Adrenal gland (tissue), 12 donors: ENCODE measurements around the gene TEX11. TPM values are rescaled to one million over a fixed set of nuclear protein-coding genes. Genes with fewer than 3 reads are reported as not detected.
"Not testable (repeated sequence)": the region's sequence is repeated elsewhere in the genome, so short reads cannot be mapped to it uniquely, and the experiment has no call there.

Experiments
- DNase-seq, 7 donors: peaks; one replicate each; pipeline ENCODE4 v3.0.0-alpha.2; 2019 to 2020
- H3K27ac ChIP-seq, 5 donors: fragments of 200-600 bp; sonication (generic) in 4 of 5; 1 replicate in 3 of 5; 2 replicates in 2 of 5; pipeline versions ENCODE4 v1.5.1 to v1.8.0; 2016 to 2020; ENCODE audit warnings: mild to moderate bottlenecking in 1 of 5
- H3K27me3 ChIP-seq: fragments of 200-600 bp; 2 replicates; pipeline ENCODE4 v1.8.0; 2021
- H3K36me3 ChIP-seq, 2 donors: fragments of 200-600 bp; replicated peaks in 1 of 2; 1 replicate in 1 of 2; 2 replicates in 1 of 2; pipeline versions ENCODE4 v1.5.1 to v1.8.0; 2018 to 2022
- H3K4me1 ChIP-seq, 2 donors: fragments of 200-600 bp; replicated peaks in 1 of 2; 1 replicate in 1 of 2; 2 replicates in 1 of 2; pipeline versions ENCODE4 v1.5.1 to v1.8.0; 2018 to 2021
- H3K4me3 ChIP-seq, 4 donors: fragments of 200-600 bp; sonication (generic) in 3 of 4; one replicate each; pipeline ENCODE4 v1.5.1; 2016 to 2018
- H3K9me3 ChIP-seq, 3 donors: fragments of 200-600 bp; sonication (generic) in 1 of 3; replicated peaks in 1 of 3; 1 replicate in 2 of 3; 2 replicates in 1 of 3; pipeline versions ENCODE4 v1.5.1 to v1.8.0; 2016 to 2021
- CTCF ChIP-seq, 6 experiments: fragments of 450-650 bp in 4 of 6; fragments of 200-600 bp in 2 of 6; sonication (generic) in 1 of 6; IDR thresholded peaks; 1 replicate in 5 of 6; 2 replicates in 1 of 6; pipeline versions ENCODE4 v1.5.1 to v1.8.0; 2016 to 2021; ENCODE audit warnings: antibody characterized with exemption in 6 of 6, mild to moderate bottlenecking in 2 of 6, moderate library complexity in 1 of 6
- POLR2A ChIP-seq, 2 donors: fragments of 450-650 bp; IDR thresholded peaks; one replicate each; pipeline ENCODE4 v1.6.1; 2017; ENCODE audit warnings: antibody characterized with exemption in 2 of 2, mild to moderate bottlenecking in 2 of 2, moderate library complexity in 1 of 2
- WGBS, 4 donors: extraction: QIAGEN DNeasy Blood & Tissue Kit in 2 of 4; methylation state at CpG; one replicate each; pipeline versions ENCODE4 v1.1.5 to v1.1.7; 2013 to 2017; 5-methylcytosine and 5-hydroxymethylcytosine counted together
- intact Hi-C, 2 donors: fragments of 100-400 bp; cut with DNase I; formaldehyde crosslinking; loops; one replicate each; pipeline versions ENCODE4 v1.14.1 to v1.15.0; 2022 to 2023
- polyA plus RNA-seq, 3 donors: library from polyadenylated mRNA; stranded (reverse); fragments of 200-250 nt in 2 of 3; fragments of 350-450 nt in 1 of 3; fragmentation: Illumina TruSeq in 1 of 3; extraction: RNeasy Lipid Tissue Mini Kit (QIAGEN cat#74804) in 1 of 3; gene quantifications; one replicate each; pipeline ENCODE4 v1.2.3, GENCODE V29; 2013 to 2014
- total RNA-seq, 9 donors: library from RNA; depleted of rRNA in 4 of 9; stranded (reverse); fragments of >200 nt in 4 of 9; fragments of 120-200 nt in 1 of 9; fragmentation: NEBNext Ultra II Directional in 1 of 9; extraction: Animal tissue kit (Norgen Biotek cat#: 25700) in 1 of 9; gene quantifications; one replicate each; pipeline versions ENCODE4 v1.1.0 to v1.2.4, GENCODE V29; 2013 to 2023
- donor health status: healthy with polysubstance abuse.
- donor health status: Bipolar disorder and iron deficiency.
- donor health status: DM: yes; HTN: yes; CAD: no.
- donor health status: DM: no; HTN: no; CAD: no.
- donor health status: DM: no; HTN: no; CAD: no.
- donor health status: DM: yes; HTN: yes; CAD: no.

The TEX11 gene
- total and polyA plus RNA-seq, 12 donors: 0.13 TPM; not detected in 11

GRCh38 chrX:70754169-70754848, 154.2 kb downstream of the TEX11 start:
- no peak for DNase-seq
- 39 to 82% (median 79%) methylated on average over 2 of the region's 2 CpGs for WGBS, 4 donors
- no peaks in the 10 kb centered on the region for H3K4me1 ChIP-seq
- TF ChIP-seq POLR2A (IDR thresholded peaks at IDR 0.05) (no peak), CTCF (IDR thresholded peaks at IDR 0.05) (no peak)
- no peaks in the 10 kb centered on the region for H3K9me3 ChIP-seq
- peaks cover 22% of the 10 kb centered on the region for H3K27me3 ChIP-seq
- H3K27ac ChIP-seq: no peak overlapping the region
- H3K4me3 ChIP-seq: no peak overlapping the region
- no peaks in the 10 kb centered on the region for H3K36me3 ChIP-seq
- intact Hi-C loops: no loop called here

GRCh38 chrX:70733774-70734173, 174.7 kb downstream of the TEX11 start:
- H3K27ac ChIP-seq, H3K4me3 ChIP-seq, H3K27me3 ChIP-seq, intact Hi-C loops, H3K36me3 ChIP-seq, H3K9me3 ChIP-seq, H3K4me1 ChIP-seq, DNase-seq: not testable (repeated sequence)
- 83 to 94% (median 91%) methylated on average over 1 to 5 of the region's 5 CpGs for WGBS, 4 donors

- H3K27ac ChIP-seq, H3K9me3 ChIP-seq, H3K4me3 ChIP-seq, intact Hi-C loops, H3K36me3 ChIP-seq, H3K4me1 ChIP-seq, DNase-seq: not testable (repeated sequence)
- peaks cover 13% of the 10 kb centered on the region for H3K27me3 ChIP-seq
- WGBS, 4 donors: 85 to 100% (median 93%) methylated on average over 1 of the region's 1 CpG; no CpG with 5 or more reads in 1 of the 4 donors
These were observed 180.6 kb downstream of the TEX11 start for GRCh38 chrX:70727961-70728360.

GRCh38 chrX:70720721-70721120, 187.8 kb downstream of the TEX11 start:
- Histone ChIP-seq H3K4me1 (no peaks in the 10 kb centered on the region), H3K36me3 (no peaks in the 10 kb centered on the region), H3K27ac (no peak overlapping the region), H3K27me3 (peaks cover 12% of the 10 kb centered on the region), H3K9me3 (no peaks in the 10 kb centered on the region), H3K4me3 (no peak overlapping the region)
- intact Hi-C loops: no loop called here
- 68 to 83% (median 72%) methylated on average over 2 of the region's 2 CpGs for WGBS, 4 donors
- TF ChIP-seq CTCF (IDR thresholded peaks at IDR 0.05) (no peak), POLR2A (IDR thresholded peaks at IDR 0.05) (no peak)
- DNase-seq: no peak

GRCh38 chrX:70711336-70711735, 197.2 kb downstream of the TEX11 start:
- intact Hi-C loops, DNase-seq, H3K36me3 ChIP-seq, H3K4me1 ChIP-seq, H3K4me3 ChIP-seq, H3K27ac ChIP-seq, H3K9me3 ChIP-seq, H3K27me3 ChIP-seq: not testable (repeated sequence)
- 42 to 67% (median 50%) methylated on average over 1 to 2 of the region's 3 CpGs for WGBS, 4 donors
